Gastroesophageal sphincter (tissue), 3 donors: ENCODE data around the gene SDE2.

Experiments used
- CTCF ChIP-seq, 4 experiments: fragments of 200-600 bp in 2 of 4; fragments of 450-650 bp in 2 of 4; sonication (generic) in 1 of 4; IDR thresholded peaks; one replicate each; pipeline ENCODE4 v1.5.1; 2017 to 2019; ENCODE audit warnings: antibody characterized with exemption in 4 of 4, mild to moderate bottlenecking in 2 of 4, moderate library complexity in 2 of 4
- EP300 ChIP-seq: sonication (generic); formaldehyde crosslinking; IDR thresholded peaks from one replicate; pipeline ENCODE4 v1.6.1; 2017; ENCODE audit warnings: antibody characterized with exemption, mild to moderate bottlenecking
- POLR2A ChIP-seq, 2 donors: fragments of 450-650 bp; IDR thresholded peaks; one replicate each; pipeline ENCODE4 v1.6.1; 2017; ENCODE audit warnings: antibody characterized with exemption in 2 of 2, mild to moderate bottlenecking in 2 of 2, moderate library complexity in 1 of 2
- POLR2AphosphoS5 ChIP-seq: sonication (generic); formaldehyde crosslinking; IDR thresholded peaks from one replicate; pipeline ENCODE4 v1.6.1; 2017; ENCODE audit warnings: antibody characterized with exemption

- TF ChIP-seq EP300 (no peak), CTCF (IDR thresholded peaks at IDR 0.05) (no peak), POLR2AphosphoS5 (no peak), POLR2A (IDR thresholded peaks at IDR 0.05) (no peak)
These were observed 50.1 kb downstream of the SDE2 start for GRCh38 chr1:225949041-225949440.
